ENCODE data around the gene CLEC19A.
"Not testable (repeated sequence)": the region's sequence is repeated elsewhere in the genome, so short reads cannot be mapped to it uniquely, and the experiment has no call there.

The CLEC19A gene

DNA sequence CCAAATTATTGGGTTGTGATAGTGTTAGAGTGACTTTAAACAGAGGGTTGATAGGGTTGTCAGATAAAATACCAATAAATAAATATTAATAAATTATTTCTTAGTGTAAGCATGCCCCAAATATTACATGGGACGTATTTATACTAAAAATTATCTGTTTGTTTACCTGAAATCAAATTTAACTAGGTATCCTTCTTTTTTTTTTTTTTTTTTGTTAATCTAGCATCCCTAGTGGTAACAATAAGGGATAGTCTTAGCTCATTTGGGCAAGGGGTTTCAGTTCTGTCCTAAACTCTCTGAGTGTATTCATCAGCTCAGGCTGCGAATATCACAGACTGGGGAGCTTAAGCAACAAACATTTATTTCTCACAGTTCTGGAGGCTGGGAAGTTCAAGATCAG, 1.3 kb downstream of the CLEC19A start:
- no peak for DNase-seq

DNA sequence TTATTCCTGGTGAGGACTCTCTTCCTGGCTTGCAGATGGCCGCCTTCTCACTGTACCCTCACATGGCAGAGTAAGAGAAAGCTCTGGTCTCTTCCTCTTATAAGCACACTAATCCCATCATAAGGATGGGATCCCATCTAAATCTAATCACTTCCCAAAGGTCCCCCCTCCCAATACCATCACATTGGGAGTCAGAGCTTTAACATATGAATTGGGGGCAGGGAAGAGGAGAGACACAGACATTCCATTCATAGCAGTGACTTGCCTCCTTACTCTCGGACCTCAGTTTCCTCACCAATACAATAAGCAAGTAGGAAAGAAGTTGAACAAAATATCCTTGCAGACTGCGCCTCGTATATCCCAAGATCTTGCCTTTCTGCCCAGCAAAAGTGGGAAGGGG, 1.7 kb downstream of the CLEC19A start:
- DNase-seq: no peak

DNA sequence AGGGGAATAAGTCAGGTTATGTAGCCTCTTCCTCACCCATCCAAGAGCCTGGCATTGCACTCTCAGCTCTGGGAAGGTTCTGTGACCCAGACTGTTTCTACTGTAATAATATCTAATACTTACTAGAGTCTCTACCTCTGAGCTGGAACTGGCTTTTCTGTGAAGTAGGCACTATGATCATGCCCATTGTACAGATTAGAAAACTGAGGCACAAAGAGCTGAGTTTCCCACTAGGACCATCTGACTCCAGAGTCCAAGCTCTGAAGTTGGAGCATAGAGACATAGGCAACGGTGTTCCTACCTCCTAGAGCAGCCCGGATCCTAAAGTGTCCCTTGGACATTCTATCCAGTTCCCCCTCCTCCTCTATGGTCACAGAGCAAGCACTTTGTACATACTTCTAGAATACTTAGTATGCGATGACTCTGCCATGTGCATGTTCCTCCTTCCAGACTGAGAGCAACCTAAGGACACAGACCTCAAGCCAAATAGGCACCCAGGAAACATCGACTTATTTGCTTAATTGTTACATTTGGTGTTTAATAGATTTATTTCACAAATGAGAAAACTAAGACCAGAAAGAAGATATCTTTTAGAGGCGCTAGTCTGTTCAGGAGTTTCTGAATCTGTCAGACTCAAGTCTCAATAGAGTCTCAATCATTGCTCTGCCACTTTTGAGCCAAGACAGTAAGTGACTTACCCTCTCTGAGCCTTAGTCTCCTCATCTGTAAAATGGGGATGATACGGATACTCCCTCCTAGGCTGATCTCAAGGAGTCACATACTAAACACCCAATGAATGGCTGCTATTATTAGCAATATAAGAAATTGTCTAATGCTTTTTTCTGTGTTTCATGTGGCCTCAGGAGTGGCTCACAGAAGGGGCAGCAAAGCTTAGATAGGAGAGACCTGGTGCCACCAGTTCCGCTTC, 3.6 kb downstream of the CLEC19A start:
- DNase-seq: no peak

DNA sequence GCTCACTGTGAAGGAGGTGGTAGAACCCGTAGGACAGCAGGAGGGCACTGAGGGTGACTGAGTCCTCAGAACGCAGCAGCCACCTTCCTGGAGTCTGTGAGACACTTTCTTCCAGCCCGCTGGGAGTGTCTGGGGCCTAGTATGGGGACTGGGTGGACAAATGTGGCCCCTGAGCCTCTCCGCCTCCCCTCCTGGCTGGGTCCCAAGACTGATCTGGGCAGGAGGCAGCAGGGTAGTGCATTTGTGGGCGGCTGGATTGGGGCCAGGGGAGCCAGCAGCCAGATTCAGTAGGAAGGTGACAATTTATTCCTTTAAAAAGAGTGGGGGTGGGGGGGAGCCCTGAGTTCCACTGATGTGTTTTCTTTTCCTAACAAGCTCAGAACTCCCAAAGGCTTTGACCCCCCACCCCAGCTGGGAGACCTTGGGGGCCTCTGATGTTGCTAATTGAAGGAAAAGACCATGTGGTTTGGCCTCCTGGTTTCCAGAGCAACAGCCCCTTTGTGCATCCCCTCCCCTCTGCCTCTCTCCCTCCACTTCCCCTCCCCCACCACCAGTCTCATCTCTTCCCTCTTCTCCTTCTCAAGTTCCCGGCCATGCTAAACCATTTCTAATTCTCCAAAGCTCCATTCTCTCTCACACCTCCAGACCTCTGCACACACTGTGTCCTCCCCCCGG, 4.4 kb downstream of the CLEC19A start:
- DNase-seq: no peak

DNA sequence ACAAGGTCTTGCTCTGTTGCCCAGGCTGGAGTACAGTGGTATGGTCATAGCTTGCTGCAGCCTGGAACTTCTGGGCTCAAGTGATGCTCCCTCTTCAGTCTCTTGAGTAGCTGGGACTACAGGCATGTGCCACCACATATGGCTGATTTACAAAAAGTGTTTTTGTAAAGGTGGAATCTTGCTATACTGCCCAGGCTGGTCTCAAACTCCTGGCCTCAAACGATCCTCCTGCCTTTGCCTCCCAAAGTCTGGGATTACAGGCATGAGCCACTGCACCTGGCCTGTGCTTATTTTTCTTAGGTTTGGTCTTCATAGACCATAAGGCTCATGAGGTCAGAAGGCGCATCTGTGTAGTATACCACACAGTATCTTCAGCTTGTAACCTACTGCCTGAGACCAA, 5.3 kb downstream of the CLEC19A start:
- DNase-seq: no peak

DNA sequence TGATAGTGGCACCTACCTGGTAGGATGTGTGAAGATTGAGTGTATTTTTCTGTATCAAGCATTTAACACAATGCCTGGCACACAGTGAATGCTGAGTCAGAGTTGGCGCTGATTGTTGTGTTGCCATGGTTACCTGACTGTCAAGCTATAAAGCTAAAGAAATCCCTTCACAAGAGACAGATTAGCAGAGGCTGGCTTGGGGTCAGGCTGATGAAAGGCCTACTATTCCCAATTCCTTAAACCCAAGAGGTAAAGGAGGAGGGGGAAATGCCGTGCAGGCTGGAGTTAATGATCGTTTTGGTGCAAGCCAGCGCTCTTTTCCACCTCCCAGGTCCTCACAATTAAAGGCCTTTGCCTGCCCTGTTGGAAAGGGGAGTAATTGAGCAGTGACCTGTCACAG, 5.9 kb downstream of the CLEC19A start:
- DNase-seq: no peak

DNA sequence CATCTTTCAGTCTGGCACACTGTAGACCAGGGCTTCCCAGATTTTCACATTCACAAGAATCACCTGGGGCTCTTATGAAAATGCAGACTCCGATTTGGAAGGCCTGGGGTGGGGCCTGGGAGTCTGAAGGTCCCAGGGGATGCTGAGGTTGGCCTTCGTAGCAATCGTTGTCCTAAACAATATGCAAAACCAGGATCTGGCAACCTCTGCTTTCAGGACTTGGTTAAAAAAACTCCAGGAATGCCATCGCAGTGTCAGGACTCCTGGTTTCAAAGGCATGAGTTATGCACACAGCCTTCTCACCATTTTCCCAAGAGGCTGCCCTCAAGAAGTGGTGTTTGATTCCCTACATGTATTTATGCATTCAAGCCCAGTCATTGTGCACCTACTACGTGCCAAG, 6.7 kb downstream of the CLEC19A start:
- DNase-seq: no peak

DNA sequence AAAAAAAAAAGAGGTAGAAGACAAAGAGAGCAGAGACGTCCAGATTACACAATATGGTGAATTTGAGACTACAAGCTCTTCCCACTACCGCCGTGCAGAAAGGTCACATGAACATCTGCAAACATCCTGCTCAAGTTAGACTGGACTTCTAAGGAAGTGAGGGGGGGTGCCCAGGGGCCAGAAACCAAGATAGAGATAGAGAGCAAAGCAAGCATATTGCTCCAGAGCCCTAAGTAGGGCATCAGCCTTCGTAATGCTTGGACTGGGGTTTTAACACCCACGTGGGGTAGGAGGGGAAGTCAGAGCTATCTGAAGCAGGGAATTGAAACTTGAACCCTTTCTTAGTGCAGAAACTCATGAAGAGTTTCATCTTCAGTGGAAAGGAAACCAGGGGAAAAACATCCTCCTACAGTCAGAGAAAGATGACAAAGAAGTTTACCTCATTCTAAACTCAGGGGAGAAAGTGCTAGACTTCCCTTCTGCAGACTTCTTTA, 8.7 kb downstream of the CLEC19A start:
- no peak for DNase-seq

DNA sequence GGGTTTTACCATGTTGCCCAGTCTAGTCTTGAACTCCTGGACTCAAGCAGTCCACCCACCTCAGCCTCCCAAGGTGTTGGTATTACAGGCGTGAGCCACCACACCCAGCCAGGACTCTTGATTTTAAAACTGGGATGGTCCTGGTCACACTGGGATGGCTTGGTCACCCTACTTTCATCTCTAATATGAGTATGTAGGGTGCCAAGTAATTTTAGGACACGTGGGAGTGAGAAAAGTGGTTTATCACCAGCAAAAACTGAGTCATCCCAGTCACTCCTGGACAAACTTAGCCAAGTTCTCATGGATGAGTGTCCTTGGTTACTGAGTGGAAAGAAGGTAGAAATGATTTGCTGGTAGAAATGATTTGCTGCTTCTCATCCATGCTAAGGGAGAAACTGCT, 9.9 kb downstream of the CLEC19A start:
- DNase-seq: no peak

DNA sequence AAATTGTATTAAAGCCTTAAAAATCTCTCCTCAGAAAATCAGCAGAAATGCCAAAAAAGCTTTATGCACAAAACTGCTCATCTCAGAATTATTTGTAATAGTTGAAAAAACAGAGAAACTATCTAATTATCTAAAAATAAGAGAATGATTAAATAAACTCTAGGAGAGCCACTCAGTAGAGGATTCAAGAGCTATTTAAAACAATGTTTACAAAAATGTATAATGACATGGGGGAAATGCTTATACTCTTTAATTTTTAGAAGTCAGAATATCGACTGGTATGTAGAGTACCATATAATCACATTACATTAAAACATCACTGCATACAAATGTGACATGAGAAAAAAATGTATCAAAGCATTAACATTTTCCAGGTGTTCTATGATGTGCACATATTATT, 11.9 kb downstream of the CLEC19A start:
- no peak for DNase-seq

DNA sequence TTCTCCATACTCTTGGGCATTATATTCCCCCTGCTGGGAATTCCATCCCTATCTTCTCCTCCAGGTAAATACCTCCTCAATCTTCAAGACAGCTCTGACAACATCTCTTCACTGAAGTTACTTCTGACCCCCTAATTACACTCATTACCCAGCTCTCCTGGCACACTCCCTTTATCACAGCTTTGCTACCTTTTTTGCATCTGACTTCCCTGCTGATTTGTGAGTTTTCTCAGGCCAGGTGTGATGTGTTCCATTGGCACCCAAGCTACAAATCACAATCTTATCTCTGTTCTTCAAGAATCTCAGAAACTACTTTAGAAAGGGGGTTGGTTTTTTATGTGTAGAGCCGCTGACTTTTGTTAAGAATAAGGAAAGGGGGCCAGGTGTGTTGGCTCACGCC, 14.0 kb downstream of the CLEC19A start:
- no peak for DNase-seq

DNA sequence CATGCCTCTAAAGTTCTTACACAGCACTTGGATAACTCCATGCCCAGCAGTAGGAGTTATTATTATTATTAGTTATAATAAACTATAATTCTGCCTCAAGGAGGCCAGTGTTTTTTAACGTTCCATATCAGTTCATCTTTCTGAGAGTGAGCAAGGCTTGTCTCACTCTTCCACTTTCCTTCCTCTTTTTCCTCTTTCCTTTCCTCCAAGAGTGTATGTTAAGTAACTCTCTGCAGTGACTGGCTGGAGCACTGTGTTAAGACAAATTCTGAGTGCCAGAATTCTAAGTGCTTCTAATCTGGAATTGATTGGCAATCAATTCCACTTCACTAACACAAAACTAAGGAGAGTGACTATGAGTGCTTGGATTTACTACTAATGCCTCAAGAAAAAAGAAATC, 16.4 kb downstream of the CLEC19A start:
- no peak for DNase-seq

DNA sequence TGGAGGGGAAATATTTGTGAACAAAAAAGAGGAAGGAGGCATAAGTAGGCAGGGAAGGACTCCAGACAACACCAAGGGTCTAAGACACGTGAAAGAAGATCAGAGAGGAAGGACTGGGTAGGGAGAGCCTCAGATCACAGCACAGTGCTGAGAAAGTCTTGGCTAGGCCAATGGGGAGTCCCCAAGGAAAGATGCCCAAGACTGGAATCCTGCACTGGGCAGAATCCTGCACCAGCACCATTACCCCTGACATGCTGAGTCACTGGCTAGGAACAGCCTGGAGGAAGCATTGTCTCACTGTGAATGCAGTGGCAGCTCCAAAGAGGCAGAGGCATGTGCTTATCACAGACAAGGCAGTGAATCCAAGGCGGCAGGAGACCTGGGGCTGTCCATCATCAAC, 19.2 kb downstream of the CLEC19A start:
- no peak for DNase-seq

DNA sequence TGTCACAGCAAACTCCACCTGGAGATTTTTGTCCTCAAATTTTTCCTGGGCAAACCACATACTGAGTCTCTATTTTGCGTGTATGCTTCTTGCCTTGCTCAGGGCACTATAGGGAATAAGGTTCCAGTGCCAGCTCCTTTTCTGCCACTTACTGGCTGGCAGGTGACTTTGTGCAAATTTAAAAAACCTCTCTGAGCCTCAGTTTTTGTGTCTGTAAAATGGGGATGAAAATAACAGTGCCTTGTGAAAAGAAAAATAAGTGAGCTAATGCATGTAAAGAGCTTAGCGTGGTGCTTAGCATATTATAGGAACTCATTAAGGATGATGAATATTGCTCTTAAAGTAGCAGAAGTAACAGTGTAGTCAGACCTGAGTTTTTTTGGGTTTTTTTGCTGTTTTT, 19.9 kb downstream of the CLEC19A start:
- no peak for DNase-seq

DNA sequence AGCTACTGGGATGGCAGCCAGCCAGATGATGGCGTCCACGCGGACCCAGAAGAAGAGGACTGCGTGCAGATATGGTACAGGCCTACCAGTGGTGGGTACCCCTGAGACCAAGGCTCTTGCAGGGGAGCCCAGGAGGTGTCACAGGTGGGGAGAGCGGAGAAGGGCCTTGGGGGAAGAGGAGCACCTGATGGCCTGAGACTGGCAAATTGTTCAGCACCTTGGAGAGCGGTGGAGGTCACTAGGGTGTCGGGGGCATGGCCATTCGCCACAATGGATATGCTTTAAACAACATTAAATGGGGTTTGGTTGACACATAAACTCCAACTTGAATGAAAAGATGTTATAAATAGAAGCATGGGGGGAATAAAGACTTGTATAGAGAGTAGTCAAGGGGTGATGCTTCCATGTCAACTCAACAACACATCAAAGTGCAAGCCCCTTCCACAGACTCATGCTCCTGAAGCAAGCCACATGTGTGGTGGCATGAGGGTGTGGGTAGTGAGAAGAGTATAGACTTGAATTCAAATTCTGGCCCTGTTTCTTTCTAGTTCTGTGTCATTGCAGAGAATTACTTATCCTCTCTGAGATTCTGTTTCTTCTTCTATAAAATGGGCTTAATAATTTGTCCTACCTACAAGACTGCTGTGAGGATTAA, 22.2 kb downstream of the CLEC19A start:
- peak; percentile 5 for DNase-seq

DNA sequence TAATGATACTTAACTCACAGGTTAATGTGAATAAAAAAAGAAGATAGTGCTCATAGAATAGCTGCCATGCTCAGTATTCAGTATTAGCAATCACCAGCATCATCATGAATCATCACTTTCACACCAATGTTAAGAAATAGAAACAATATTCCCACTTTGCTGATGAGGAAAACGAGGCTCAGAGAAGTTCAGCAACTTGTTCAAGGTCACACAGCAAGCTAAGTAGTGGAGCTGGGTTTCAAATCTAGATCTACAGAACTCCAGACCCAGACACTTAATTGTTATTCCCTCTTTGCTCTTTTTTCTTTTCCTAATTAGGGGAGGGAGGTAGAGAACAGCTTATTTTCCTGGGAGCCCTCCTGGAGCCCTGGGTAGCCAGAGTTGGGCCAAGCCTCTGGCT, 22.9 kb downstream of the CLEC19A start:
- DNase-seq: no peak

DNA sequence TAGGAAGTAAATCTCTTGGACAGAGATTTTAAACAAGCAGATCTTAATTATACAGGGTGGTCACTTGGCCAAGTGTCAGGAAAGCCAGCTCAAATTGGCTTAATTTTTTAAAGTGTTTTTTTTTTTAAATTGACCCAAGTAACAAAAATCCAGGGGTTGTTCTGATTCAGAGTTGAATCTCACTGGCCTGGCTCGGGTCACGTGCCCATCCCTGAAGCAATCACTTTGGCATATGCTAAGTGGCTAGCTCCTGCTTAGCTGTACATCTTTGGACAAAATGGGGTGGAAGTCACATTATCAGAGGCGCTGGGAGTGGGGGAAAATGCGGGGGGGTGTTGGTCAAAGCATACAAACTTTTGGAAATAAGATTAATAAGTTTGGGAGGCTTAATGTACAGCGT, 23.6 kb downstream of the CLEC19A start:
- no peak for DNase-seq

DNA sequence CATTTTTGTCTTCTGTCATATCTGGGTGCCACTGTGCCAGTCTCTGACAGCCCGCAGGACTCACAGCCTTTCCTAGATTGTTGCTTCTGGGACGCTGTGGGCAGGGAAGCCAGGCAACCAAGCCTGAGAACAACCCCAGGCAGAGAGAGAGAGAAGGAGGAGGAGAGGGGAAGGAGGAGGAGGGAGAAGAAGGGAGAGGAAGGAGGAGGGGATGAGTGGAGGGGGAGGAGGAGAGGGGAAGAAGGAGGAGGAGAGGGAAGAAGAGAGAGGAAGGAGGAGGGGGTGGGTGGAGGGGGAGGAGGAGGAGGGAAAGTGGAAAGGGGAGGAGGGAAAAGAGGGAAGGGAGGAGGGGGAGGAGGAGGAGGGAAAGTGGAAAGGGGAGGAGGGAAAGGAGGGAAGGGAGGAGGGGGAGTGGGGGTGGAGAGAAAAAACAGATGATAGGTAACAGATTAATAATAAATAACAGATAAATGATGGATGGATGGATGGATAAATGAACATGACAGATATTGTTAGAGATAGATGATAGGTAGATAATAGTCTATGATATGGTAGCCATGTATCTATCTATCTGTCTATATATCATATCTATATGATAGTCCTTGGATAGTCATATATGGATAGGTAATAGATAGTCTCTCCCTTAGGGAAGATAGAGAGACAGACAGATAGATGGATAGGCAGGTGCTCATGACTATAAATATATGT, 29.3 kb downstream of the CLEC19A start:
- no peak for DNase-seq

DNA sequence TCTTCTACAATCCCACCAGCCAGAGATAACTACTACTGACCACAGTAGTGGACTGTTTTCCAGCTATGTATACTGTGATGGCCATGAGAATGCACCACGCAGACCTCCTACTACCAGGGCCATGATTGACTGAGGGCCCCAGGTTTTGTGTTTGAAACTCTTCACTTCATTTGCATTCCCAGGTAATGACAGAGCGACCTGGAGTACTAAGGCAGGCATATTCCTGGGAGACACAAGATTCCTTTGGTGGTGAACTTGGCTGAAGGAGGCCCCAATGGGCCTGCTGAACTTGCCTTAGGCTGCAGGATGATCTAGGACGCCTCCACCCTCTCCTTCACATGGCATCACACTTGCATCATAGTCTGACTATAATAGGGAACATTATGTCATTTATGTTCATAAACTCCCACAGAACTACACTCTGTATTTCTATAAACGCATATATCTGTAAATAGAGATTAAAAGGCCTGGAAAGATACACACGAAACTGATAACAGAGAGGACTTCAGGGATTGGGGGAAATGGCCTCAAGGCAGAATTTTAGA, 30.4 kb downstream of the CLEC19A start:
- no peak for DNase-seq

DNA sequence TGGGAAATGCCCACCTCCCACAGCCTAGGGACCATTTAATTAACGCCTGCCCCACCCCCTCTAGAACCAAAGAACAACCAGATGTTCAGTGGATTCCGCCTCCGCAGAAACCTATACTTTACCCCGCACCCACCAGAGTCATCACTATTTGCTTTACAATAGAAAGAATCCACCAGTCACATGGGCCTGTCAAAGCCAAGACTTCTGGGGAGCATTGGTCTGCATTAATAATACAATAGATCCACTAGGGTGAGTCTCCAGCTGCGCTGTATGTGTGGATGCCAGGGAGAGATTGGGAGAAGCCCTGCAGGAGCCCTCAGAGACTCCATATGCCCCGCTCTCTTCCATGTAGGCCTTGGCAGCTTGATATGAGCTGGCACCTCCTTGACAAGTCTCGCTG, 31.3 kb downstream of the CLEC19A start:
- DNase-seq: no peak

DNA sequence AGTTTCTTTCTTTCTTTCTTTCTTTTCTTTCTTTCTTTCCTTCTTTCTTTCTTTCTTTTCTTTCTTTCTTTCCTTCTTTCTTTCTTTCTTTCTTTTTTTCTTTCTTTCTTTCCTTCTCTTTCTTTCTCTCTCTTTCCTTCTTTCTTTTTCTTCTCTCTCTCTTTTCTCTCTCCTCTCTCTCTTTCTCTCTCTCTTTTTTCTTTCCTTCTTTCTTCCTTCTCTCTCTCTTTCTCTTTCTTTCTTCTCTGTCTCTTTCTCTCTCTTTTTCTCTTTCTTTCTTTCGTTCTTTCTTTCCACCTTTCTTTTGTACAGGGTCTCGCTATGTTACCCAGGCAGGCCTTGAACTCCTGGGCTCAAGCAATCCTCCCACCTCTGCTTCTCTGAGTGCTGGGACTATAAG, 35.7 kb downstream of the CLEC19A start:
- DNase-seq: not testable (repeated sequence)

DNA sequence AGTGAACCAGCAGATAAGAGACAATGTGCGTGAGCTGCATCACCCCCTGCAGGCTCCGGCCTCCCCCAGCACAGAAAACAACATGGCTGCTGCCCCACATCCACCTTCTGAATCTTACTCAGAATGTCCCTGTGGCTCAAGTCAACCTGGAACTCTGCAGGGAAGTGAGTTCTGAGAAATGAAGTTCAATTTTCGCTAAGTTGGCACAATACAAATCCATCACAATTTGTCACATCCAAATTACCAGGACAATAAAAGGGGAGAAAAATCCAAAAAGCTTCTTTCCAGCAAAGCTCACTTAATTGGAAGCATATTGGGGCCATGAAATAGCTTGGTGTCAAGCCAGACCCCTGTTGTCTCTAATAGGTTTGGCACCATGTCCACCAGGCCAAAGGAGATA, 38.1 kb downstream of the CLEC19A start:
- no peak for DNase-seq
